Measurements from ENCODE around the gene TSPAN18.
A peak's percentile ranks its signal among the peaks of the same experiment; 100 is the strongest.

The TSPAN18 gene

DNA sequence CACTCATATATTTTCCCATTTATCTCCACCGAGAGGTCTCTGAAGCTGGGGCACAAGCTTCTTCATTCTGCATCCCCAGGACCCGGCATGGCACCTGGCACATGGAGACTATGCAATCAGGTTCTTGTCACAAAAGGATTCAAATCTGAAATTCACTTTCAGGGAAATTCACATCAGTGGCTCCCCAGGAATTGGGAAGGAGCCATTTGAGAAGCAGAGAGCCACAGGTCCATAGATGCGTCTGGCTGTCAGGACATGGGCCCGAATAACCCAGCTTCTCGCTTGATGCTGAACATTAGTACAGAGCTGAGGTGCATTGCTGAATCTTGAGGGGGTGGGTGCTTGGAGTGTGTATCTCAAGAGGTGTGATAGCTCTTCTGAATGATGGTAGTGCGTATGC is 82.5 kb downstream of the TSPAN18 start:
- Histone ChIP-seq H3K14ac (ENCODE audit: low read length) (no peak overlapping the region), H3K4ac (ENCODE audit: low read length) (no peak overlapping the region), H3K36me3 (replicated peaks in 1 of 2; ENCODE audit: control insufficient read depth in 2 of 2, insufficient read depth in 2 of 2, low read length in 2 of 2) (peaks cover 2 to 9% of the 10 kb centered on the region in 2 donors), H3K79me1 (ENCODE audit: low read depth, low read length) (peaks cover 2% of the 10 kb centered on the region), H3K4me2 (ENCODE audit: insufficient read depth, low read length, poor library complexity, severe bottlenecking) (no peak overlapping the region), H2BK5ac (ENCODE audit: low read length) (no peak overlapping the region), H2AFZ (ENCODE audit: low read length) (no peak overlapping the region), H3K9me3 (replicated peaks in 1 of 2; ENCODE audit: control insufficient read depth in 2 of 2, insufficient read depth in 1 of 2, low read depth in 1 of 2, low read length in 2 of 2) (no peaks in the 10 kb centered on the region), H3K23ac (ENCODE audit: low read depth, low read length, poor library complexity) (no peak overlapping the region), H3K4me1 (ENCODE audit: control insufficient read depth in 2 of 2, insufficient read depth in 1 of 2, low read depth in 1 of 2, low read length in 2 of 2) (peaks cover 17 to 23% of the 10 kb centered on the region in 2 donors), H3K9ac (ENCODE audit: low read depth, low read length, poor library complexity) (no peak overlapping the region), H2BK12ac (ENCODE audit: low read length) (no peak overlapping the region), H4K8ac (ENCODE audit: low read depth, low read length) (no peak overlapping the region), H3K27ac (replicated peaks; ENCODE audit: low read length) (no peak overlapping the region), H2AK5ac (ENCODE audit: low read depth, low read length) (no peak overlapping the region), H2BK15ac (ENCODE audit: low read length) (no peak overlapping the region), H3K18ac (ENCODE audit: low read length) (no peak overlapping the region), H4K91ac (ENCODE audit: low read depth, low read length, poor library complexity) (no peak overlapping the region), H3K27me3 (ENCODE audit: control insufficient read depth in 3 of 3, insufficient read depth in 3 of 3, low read depth in 1 of 3, low read length in 3 of 3) (no peaks in the 10 kb centered on the region), H3K4me3 (ENCODE audit: low read length in 2 of 2) (no peak overlapping the region), H2BK120ac (ENCODE audit: low read depth, low read length) (no peak overlapping the region)
- WGBS, 2 donors (ENCODE audit: extremely low coverage in 2 of 2, insufficient read length in 2 of 2, insufficient replicate concordance in 1 of 2), result no CpG with 5 or more reads among the region's 6 CpGs
- DNase-seq (ENCODE audit: low spot score), result no peak

DNA sequence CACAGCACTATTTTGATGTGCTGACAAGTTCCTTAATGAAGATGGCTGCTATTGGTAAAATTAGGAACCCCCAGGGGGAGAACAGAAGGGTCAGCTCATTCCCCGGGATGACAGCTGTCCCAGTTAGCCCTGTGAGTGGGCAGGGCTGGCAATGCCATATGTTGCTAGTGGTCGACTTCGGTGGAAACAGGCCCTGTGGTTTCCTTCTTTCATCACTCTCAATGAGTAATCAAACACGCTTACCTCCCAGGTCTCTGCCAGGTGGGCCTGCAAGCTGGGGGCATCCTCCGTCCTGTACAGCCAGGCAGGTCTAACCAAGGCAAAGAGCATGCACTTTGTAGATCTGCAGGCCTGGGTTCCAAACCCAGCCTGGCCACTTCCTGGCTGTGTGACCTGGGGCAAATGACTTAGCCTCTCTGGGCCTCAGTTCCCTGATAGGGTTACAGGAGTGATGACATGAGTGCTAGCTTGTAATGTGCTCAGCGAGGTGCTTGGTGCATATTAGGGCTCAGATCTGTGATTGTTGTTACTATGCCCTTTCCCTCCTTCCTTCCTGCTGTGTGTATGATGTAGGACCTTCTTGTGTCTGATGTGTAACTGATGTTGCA is 85.2 kb downstream of the TSPAN18 start:
- no peak overlapping the region for H4K91ac ChIP-seq (ENCODE audit: low read depth, low read length, poor library complexity)
- no peaks in the 10 kb centered on the region for H3K27me3 ChIP-seq (ENCODE audit: control insufficient read depth in 3 of 3, insufficient read depth in 3 of 3, low read depth in 1 of 3, low read length in 3 of 3)
- no peak for DNase-seq (ENCODE audit: low spot score)
- H2BK5ac ChIP-seq (ENCODE audit: low read length), result no peak overlapping the region
- H2AFZ ChIP-seq (ENCODE audit: low read length), result no peak overlapping the region
- no peak overlapping the region for H3K4ac ChIP-seq (ENCODE audit: low read length)
- no peak overlapping the region for H3K27ac ChIP-seq (replicated peaks; ENCODE audit: low read length)
- H3K9ac ChIP-seq (ENCODE audit: low read depth, low read length, poor library complexity), result no peak overlapping the region
- H2AK5ac ChIP-seq (ENCODE audit: low read depth, low read length), result no peak overlapping the region
- H3K4me2 ChIP-seq (ENCODE audit: insufficient read depth, low read length, poor library complexity, severe bottlenecking), result no peak overlapping the region
- H3K79me1 ChIP-seq (ENCODE audit: low read depth, low read length), result peaks cover 5% of the 10 kb centered on the region
- H2BK120ac ChIP-seq (ENCODE audit: low read depth, low read length), result no peak overlapping the region
- H3K14ac ChIP-seq (ENCODE audit: low read length), result no peak overlapping the region
- peaks cover 5 to 33% of the 10 kb centered on the region in 2 donors for H3K4me1 ChIP-seq (ENCODE audit: control insufficient read depth in 2 of 2, insufficient read depth in 1 of 2, low read depth in 1 of 2, low read length in 2 of 2)
- H2BK12ac ChIP-seq (ENCODE audit: low read length), result no peak overlapping the region
- H2BK15ac ChIP-seq (ENCODE audit: low read length), result no peak overlapping the region
- no CpG with 5 or more reads among the region's 6 CpGs for WGBS, 2 donors (ENCODE audit: extremely low coverage in 2 of 2, insufficient read length in 2 of 2, insufficient replicate concordance in 1 of 2)
- H4K8ac ChIP-seq (ENCODE audit: low read depth, low read length), result no peak overlapping the region
- peaks cover 0 to 2% of the 10 kb centered on the region in 2 donors for H3K9me3 ChIP-seq (replicated peaks in 1 of 2; ENCODE audit: control insufficient read depth in 2 of 2, insufficient read depth in 1 of 2, low read depth in 1 of 2, low read length in 2 of 2)
- no peak overlapping the region for H3K18ac ChIP-seq (ENCODE audit: low read length)
- no peak overlapping the region for H3K23ac ChIP-seq (ENCODE audit: low read depth, low read length, poor library complexity)
- H3K36me3 ChIP-seq (replicated peaks in 1 of 2; ENCODE audit: control insufficient read depth in 2 of 2, insufficient read depth in 2 of 2, low read length in 2 of 2), result peaks cover 7 to 9% of the 10 kb centered on the region in 2 donors
- H3K4me3 ChIP-seq (ENCODE audit: low read length in 2 of 2), result no peak overlapping the region

- peaks cover 12 to 14% of the 10 kb centered on the region in 2 donors for H3K36me3 ChIP-seq (replicated peaks in 1 of 2; ENCODE audit: control insufficient read depth in 2 of 2, insufficient read depth in 2 of 2, low read length in 2 of 2)
- H2AK5ac ChIP-seq (ENCODE audit: low read depth, low read length), result peak overlapping the region; percentile 77
- H3K27me3 ChIP-seq (ENCODE audit: control insufficient read depth in 3 of 3, insufficient read depth in 3 of 3, low read depth in 1 of 3, low read length in 3 of 3), result no peaks in the 10 kb centered on the region
- H2AFZ ChIP-seq (ENCODE audit: low read length), result no peak overlapping the region
- peak overlapping the region; percentile 73 for H3K14ac ChIP-seq (ENCODE audit: low read length)
- no peak overlapping the region for H4K8ac ChIP-seq (ENCODE audit: low read depth, low read length)
- H3K79me1 ChIP-seq (ENCODE audit: low read depth, low read length), result peaks cover 3% of the 10 kb centered on the region
- peaks cover 5 to 38% of the 10 kb centered on the region in 2 donors for H3K4me1 ChIP-seq (ENCODE audit: control insufficient read depth in 2 of 2, insufficient read depth in 1 of 2, low read depth in 1 of 2, low read length in 2 of 2)
- DNase-seq (ENCODE audit: low spot score), result no peak
- no CpG with 5 or more reads among the region's 9 CpGs for WGBS, 2 donors (ENCODE audit: extremely low coverage in 2 of 2, insufficient read length in 2 of 2, insufficient replicate concordance in 1 of 2)
- peak overlapping the region; percentile 14 for H3K23ac ChIP-seq (ENCODE audit: low read depth, low read length, poor library complexity)
- no peak overlapping the region for H3K27ac ChIP-seq (replicated peaks; ENCODE audit: low read length)
- H4K91ac ChIP-seq (ENCODE audit: low read depth, low read length, poor library complexity), result no peak overlapping the region
- peak overlapping the region; percentile 33 for H3K9ac ChIP-seq (ENCODE audit: low read depth, low read length, poor library complexity)
- peaks cover 0 to 2% of the 10 kb centered on the region in 2 donors for H3K9me3 ChIP-seq (replicated peaks in 1 of 2; ENCODE audit: control insufficient read depth in 2 of 2, insufficient read depth in 1 of 2, low read depth in 1 of 2, low read length in 2 of 2)
- H3K4me2 ChIP-seq (ENCODE audit: insufficient read depth, low read length, poor library complexity, severe bottlenecking), result no peak overlapping the region
- H2BK120ac ChIP-seq (ENCODE audit: low read depth, low read length), result peak overlapping the region; percentile 14
- H2BK5ac ChIP-seq (ENCODE audit: low read length), result peak overlapping the region; percentile 9
- H3K18ac ChIP-seq (ENCODE audit: low read length), result peak overlapping the region; percentile 90
- H2BK12ac ChIP-seq (ENCODE audit: low read length), result peak overlapping the region; percentile 77
- no peak overlapping the region for H3K4ac ChIP-seq (ENCODE audit: low read length)
- peak overlapping the region; percentile 72 for H2BK15ac ChIP-seq (ENCODE audit: low read length)
- no peak overlapping the region for H3K4me3 ChIP-seq (ENCODE audit: low read length in 2 of 2)
These were observed 86.2 kb downstream of the TSPAN18 start for GRCh38 chr11:44812971-44813370.

DNA sequence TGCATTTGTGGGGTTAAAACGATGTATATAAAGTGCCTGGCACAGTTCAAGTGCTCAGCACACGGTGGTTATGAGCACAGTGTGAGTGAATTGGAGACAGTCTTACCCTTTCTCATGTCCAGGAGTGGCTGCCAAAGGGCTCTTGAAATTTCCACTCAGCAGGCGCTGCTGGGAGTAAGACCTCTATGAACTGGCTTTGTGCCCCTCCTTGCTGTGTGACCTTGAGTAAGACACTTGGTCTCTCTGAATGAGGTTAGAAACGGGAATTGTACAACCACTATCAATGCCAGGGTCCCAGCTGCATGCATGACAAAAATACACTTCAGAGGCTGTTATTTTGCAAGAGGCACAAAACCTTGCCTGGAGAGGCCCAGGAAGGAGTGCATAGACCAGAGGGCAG is 86.6 kb downstream of the TSPAN18 start:
- H3K9ac ChIP-seq (ENCODE audit: low read depth, low read length, poor library complexity), result no peak overlapping the region
- H3K9me3 ChIP-seq (replicated peaks in 1 of 2; ENCODE audit: control insufficient read depth in 2 of 2, insufficient read depth in 1 of 2, low read depth in 1 of 2, low read length in 2 of 2), result peaks cover 0 to 2% of the 10 kb centered on the region in 2 donors
- H3K4ac ChIP-seq (ENCODE audit: low read length), result no peak overlapping the region
- H3K4me1 ChIP-seq (ENCODE audit: control insufficient read depth in 2 of 2, insufficient read depth in 1 of 2, low read depth in 1 of 2, low read length in 2 of 2), result peaks cover 5 to 40% of the 10 kb centered on the region in 2 donors
- no peak overlapping the region for H3K14ac ChIP-seq (ENCODE audit: low read length)
- H2BK5ac ChIP-seq (ENCODE audit: low read length), result peak overlapping the region; percentile 9
- no peak overlapping the region for H3K23ac ChIP-seq (ENCODE audit: low read depth, low read length, poor library complexity)
- H3K27me3 ChIP-seq (ENCODE audit: control insufficient read depth in 3 of 3, insufficient read depth in 3 of 3, low read depth in 1 of 3, low read length in 3 of 3), result no peaks in the 10 kb centered on the region
- no peak overlapping the region for H2AFZ ChIP-seq (ENCODE audit: low read length)
- peaks cover 3% of the 10 kb centered on the region for H3K79me1 ChIP-seq (ENCODE audit: low read depth, low read length)
- no peak overlapping the region for H4K8ac ChIP-seq (ENCODE audit: low read depth, low read length)
- H3K18ac ChIP-seq (ENCODE audit: low read length), result peak overlapping the region; percentile 90
- no peak overlapping the region for H4K91ac ChIP-seq (ENCODE audit: low read depth, low read length, poor library complexity)
- peak overlapping the region; percentile 25 for H2BK15ac ChIP-seq (ENCODE audit: low read length)
- H2BK120ac ChIP-seq (ENCODE audit: low read depth, low read length), result no peak overlapping the region
- peak overlapping the region; percentile 77 for H2AK5ac ChIP-seq (ENCODE audit: low read depth, low read length)
- H3K27ac ChIP-seq (replicated peaks; ENCODE audit: low read length), result peak overlapping the region; percentile 19
- no CpG with 5 or more reads among the region's 4 CpGs for WGBS, 2 donors (ENCODE audit: extremely low coverage in 2 of 2, insufficient read length in 2 of 2, insufficient replicate concordance in 1 of 2)
- peaks cover 12 to 14% of the 10 kb centered on the region in 2 donors for H3K36me3 ChIP-seq (replicated peaks in 1 of 2; ENCODE audit: control insufficient read depth in 2 of 2, insufficient read depth in 2 of 2, low read length in 2 of 2)
- DNase-seq (ENCODE audit: low spot score), result no peak
- H3K4me2 ChIP-seq (ENCODE audit: insufficient read depth, low read length, poor library complexity, severe bottlenecking), result no peak overlapping the region
- H3K4me3 ChIP-seq (ENCODE audit: low read length in 2 of 2), result no peak overlapping the region
- H2BK12ac ChIP-seq (ENCODE audit: low read length), result peak overlapping the region; percentile 77
